Lung (tissue), 12 donors: Measurements from ENCODE around the gene KCNK2. TPM values are rescaled to one million over a fixed set of nuclear protein-coding genes. Genes with fewer than 3 reads are reported as not detected.

Experiments
- ATAC-seq: fragments of 200-7000 bp; cut with Tn5 transposase; one replicate; pipeline ENCODE4 v1.9.1; 2020; ENCODE audit warnings: moderate number of reproducible peaks; ENCODE audit not compliant: insufficient read depth, low FRiP score
- DNase-seq, 3 donors: peaks; one replicate each; pipeline ENCODE4 v3.0.0-alpha.2; 2013 to 2017
- H3K27ac ChIP-seq, 2 donors: one replicate each; pipeline ENCODE4 v1.5.1; 2013; ENCODE audit warnings: mild to moderate bottlenecking in 2 of 2, moderate library complexity in 2 of 2, control low read depth in 1 of 2, inconsistent platforms in 1 of 2, low read depth in 1 of 2, low read length in 1 of 2
- H3K27me3 ChIP-seq, 3 donors: one replicate each; pipeline ENCODE4 v1.5.1; 2013; ENCODE audit warnings: low read length in 2 of 3; ENCODE audit not compliant: control insufficient read depth in 3 of 3, insufficient read depth in 3 of 3
- H3K36me3 ChIP-seq, 4 donors: one replicate each; pipeline ENCODE4 v1.5.1; 2013; ENCODE audit warnings: low read length in 4 of 4, mild to moderate bottlenecking in 1 of 4, moderate library complexity in 1 of 4; ENCODE audit not compliant: control insufficient read depth in 4 of 4, insufficient read depth in 4 of 4
- H3K4me1 ChIP-seq, 5 donors: one replicate each; pipeline ENCODE4 v1.5.1; 2013; ENCODE audit warnings: low read length in 5 of 5, mild to moderate bottlenecking in 2 of 5, moderate library complexity in 1 of 5; ENCODE audit not compliant: control insufficient read depth in 5 of 5, insufficient read depth in 5 of 5
- H3K4me3 ChIP-seq: one replicate; pipeline ENCODE4 v1.5.1; 2013; ENCODE audit warnings: mild to moderate bottlenecking, control low read depth, moderate library complexity
- H3K9ac ChIP-seq, 2 donors: one replicate each; pipeline ENCODE4 v1.5.1; 2013; ENCODE audit warnings: low read length in 2 of 2, control low read depth in 1 of 2; ENCODE audit not compliant: insufficient read depth in 1 of 2
- H3K9me3 ChIP-seq, 4 donors: one replicate each; pipeline ENCODE4 v1.5.1; 2013; ENCODE audit warnings: low read length in 3 of 4, mild to moderate bottlenecking in 1 of 4, moderate library complexity in 1 of 4; ENCODE audit not compliant: control insufficient read depth in 4 of 4, insufficient read depth in 3 of 4
- CTCF ChIP-seq: IDR thresholded peaks from 2 replicates; pipeline ENCODE4 v1.5.1; 2012; ENCODE audit warnings: mild to moderate bottlenecking; ENCODE audit errors: control extremely low read depth, extremely low read depth
- WGBS, 2 donors: extraction: QIAGEN DNeasy Blood & Tissue Kit; methylation state at CpG; one replicate each; pipeline ENCODE4 v1.1.7; 2013; 5-methylcytosine and 5-hydroxymethylcytosine counted together
- polyA plus RNA-seq, 2 donors: library from polyadenylated mRNA; stranded (reverse); fragments of 200-250 nt; gene quantifications; one replicate each; pipeline ENCODE4 v1.2.1, GENCODE V29; 2013
- total RNA-seq, 2 donors: library from RNA; depleted of rRNA in 1 of 2; stranded (reverse); fragments of >200 nt in 1 of 2; gene quantifications; one replicate each; pipeline ENCODE4 v1.2.1, GENCODE V29; 2014 to 2021
- donor health status: control.
- donor health status: control.
- donor health status: Bipolar disorder and iron deficiency.
- donor health status: healthy.
- donor health status: DM: yes; HTN: yes; CAD: no.

Gene KCNK2
- total and polyA plus RNA-seq, 4 donors = 0.05 to 0.71 (median 0.18) TPM

- Histone ChIP-seq H3K27ac (no peak overlapping the region), H3K27me3 (no peaks in the 10 kb centered on the region), H3K9me3 (no peaks in the 10 kb centered on the region), H3K9ac (no peak overlapping the region), H3K4me3 (no peak overlapping the region), H3K4me1 (no peaks in the 10 kb centered on the region), H3K36me3 (no peaks in the 10 kb centered on the region)
- ATAC-seq (no peak), DNase-seq (no peak)
- TF ChIP-seq CTCF = no peak
- WGBS, 2 donors = 77 to 81% methylated on average over 5 of the region's 5 CpGs
These were observed 13.0 kb downstream of the KCNK2 start for GRCh38 chr1:215095524-215095923.

GRCh38 chr1:215101511-215101910 is 19.0 kb downstream of the KCNK2 start:
- H3K36me3 ChIP-seq = no peaks in the 10 kb centered on the region
- no peak for TF ChIP-seq CTCF
- WGBS, 2 donors = 61 to 85% methylated on average over 3 of the region's 3 CpGs

GRCh38 chr1:215104283-215104682 is 21.7 kb downstream of the KCNK2 start:
- Histone ChIP-seq H3K9ac (no peak overlapping the region), H3K36me3 (no peaks in the 10 kb centered on the region), H3K4me3 (no peak overlapping the region), H3K27me3 (no peaks in the 10 kb centered on the region), H3K4me1 (no peaks in the 10 kb centered on the region), H3K27ac (no peak overlapping the region), H3K9me3 (peaks cover 0 to 2% (median 0%) of the 10 kb centered on the region in 4 donors)
- DNase-seq = no peak
- TF ChIP-seq CTCF = no peak
- ATAC-seq = no peak
- 54 to 63% methylated on average over 3 of the region's 3 CpGs for WGBS, 2 donors

More at GRCh38 chr1:215101511-215101910, 19.0 kb downstream of the KCNK2 start:
- Histone ChIP-seq H3K27ac (no peak overlapping the region), H3K9ac (no peak overlapping the region), H3K27me3 (no peaks in the 10 kb centered on the region), H3K4me1 (no peaks in the 10 kb centered on the region), H3K9me3 (no peaks in the 10 kb centered on the region), H3K4me3 (no peak overlapping the region)
- DNase-seq (no peak), ATAC-seq (no peak)

GRCh38 chr1:215106067-215106466 is 23.5 kb downstream of the KCNK2 start:
- no peak overlapping the region for H3K4me3 ChIP-seq
- ATAC-seq = no peak
- no peak for TF ChIP-seq CTCF
- H3K27me3 ChIP-seq = no peaks in the 10 kb centered on the region
- no peaks in the 10 kb centered on the region for H3K4me1 ChIP-seq
- no peak for DNase-seq
- WGBS, 2 donors = 91 to 92% methylated on average over 2 of the region's 2 CpGs
- peaks cover 0 to 2% (median 0%) of the 10 kb centered on the region in 4 donors for H3K9me3 ChIP-seq
- H3K27ac ChIP-seq = no peak overlapping the region
- H3K36me3 ChIP-seq = no peaks in the 10 kb centered on the region
- H3K9ac ChIP-seq = no peak overlapping the region
